Activated naive CD4-positive, alpha-beta T cell treated with anti-CD3 and anti-CD28 coated beads, Interleukin-2, amount 50 U/mL, for 24 hours (primary cell): ENCODE results near the gene ZDBF2.
"Not testable (repeated sequence)": the region's sequence is repeated elsewhere in the genome, so short reads cannot be mapped to it uniquely, and the experiment has no call there.

Experiments
- H3K27ac Mint-ChIP-seq: one replicate; pipeline ENCODE4 v1.8.0; 2021; ENCODE audit warnings: mild to moderate bottlenecking, mixed read lengths
- H3K27me3 Mint-ChIP-seq: one replicate; pipeline ENCODE4 v1.8.0; 2021; ENCODE audit warnings: mixed read lengths
- H3K36me3 Mint-ChIP-seq: one replicate; pipeline ENCODE4 v1.8.0; 2021; ENCODE audit warnings: mixed read lengths
- H3K4me1 Mint-ChIP-seq: one replicate; pipeline ENCODE4 v1.8.0; 2021; ENCODE audit warnings: mixed read lengths
- H3K4me3 Mint-ChIP-seq: one replicate; pipeline ENCODE4 v1.8.0; 2021; ENCODE audit warnings: mild to moderate bottlenecking, mixed read lengths
- H3K9me3 Mint-ChIP-seq: one replicate; pipeline ENCODE4 v1.8.0; 2021; ENCODE audit warnings: mixed read lengths

ZDBF2 gene

GRCh38 chr2:206274434-206275311 lies at the start of gene ZDBF2:
TSS of gene ZDBF2 (plus strand) at chr2:206274663. CDS start at chr2:206281850, 7,187 bp downstream.
- Mint-ChIP-seq H3K27ac (peak within 1 kb of the TSS; percentile 75), H3K27me3 (peaks cover 35% of the 10 kb centered on the region)

GRCh38 chr2:206225435-206226232 lies 48.8 kb upstream of the ZDBF2 start:
- Mint-ChIP-seq H3K27ac (no peak overlapping the region), H3K9me3 (peaks cover 4% of the 10 kb centered on the region), H3K27me3 (peaks cover 7% of the 10 kb centered on the region), H3K4me3 (no peak overlapping the region), H3K4me1 (no peaks in the 10 kb centered on the region), H3K36me3 (no peaks in the 10 kb centered on the region)

More at GRCh38 chr2:206274434-206275311, at the start of gene ZDBF2:
- peaks cover 2% of the 10 kb centered on the region for H3K36me3 Mint-ChIP-seq
- H3K4me1 Mint-ChIP-seq, result peaks cover 22% of the 10 kb centered on the region
- peaks cover 9% of the 10 kb centered on the region for H3K9me3 Mint-ChIP-seq
- H3K4me3 Mint-ChIP-seq, result peak within 1 kb of the TSS; percentile 90

- not testable (repeated sequence) for H3K36me3 Mint-ChIP-seq, H3K4me3 Mint-ChIP-seq, H3K4me1 Mint-ChIP-seq, H3K27ac Mint-ChIP-seq, H3K27me3 Mint-ChIP-seq, H3K9me3 Mint-ChIP-seq
Measured at GRCh38 chr2:206228636-206229035, 45.8 kb upstream of the ZDBF2 start.

GRCh38 chr2:206229642-206230041 lies 44.8 kb upstream of the ZDBF2 start:
- Mint-ChIP-seq H3K4me3 (no peak overlapping the region), H3K9me3 (no peaks in the 10 kb centered on the region), H3K27ac (no peak overlapping the region), H3K27me3 (peaks cover 4% of the 10 kb centered on the region), H3K36me3 (no peaks in the 10 kb centered on the region), H3K4me1 (peaks cover 7% of the 10 kb centered on the region)

GRCh38 chr2:206230060-206230762 lies 44.3 kb upstream of the ZDBF2 start:
- Mint-ChIP-seq H3K27ac (no peak overlapping the region), H3K27me3 (peaks cover 3% of the 10 kb centered on the region), H3K4me1 (peaks cover 7% of the 10 kb centered on the region), H3K4me3 (no peak overlapping the region), H3K36me3 (no peaks in the 10 kb centered on the region), H3K9me3 (no peaks in the 10 kb centered on the region)

- Mint-ChIP-seq H3K4me1 (peaks cover 7% of the 10 kb centered on the region), H3K36me3 (no peaks in the 10 kb centered on the region), H3K27ac (no peak overlapping the region), H3K27me3 (peaks cover 2% of the 10 kb centered on the region), H3K9me3 (no peaks in the 10 kb centered on the region), H3K4me3 (no peak overlapping the region)
Measured at GRCh38 chr2:206231669-206232286, 42.7 kb upstream of the ZDBF2 start.

- H3K27ac Mint-ChIP-seq, result no peak overlapping the region
- no peaks in the 10 kb centered on the region for H3K9me3 Mint-ChIP-seq
- peaks cover 2% of the 10 kb centered on the region for H3K27me3 Mint-ChIP-seq
- H3K4me1 Mint-ChIP-seq, result peaks cover 7% of the 10 kb centered on the region
- no peaks in the 10 kb centered on the region for H3K36me3 Mint-ChIP-seq
- no peak overlapping the region for H3K4me3 Mint-ChIP-seq
Measured at GRCh38 chr2:206232287-206233035, 42.0 kb upstream of the ZDBF2 start.

GRCh38 chr2:206239157-206239556 lies 35.3 kb upstream of the ZDBF2 start:
- H3K4me3 Mint-ChIP-seq, result no peak overlapping the region
- H3K4me1 Mint-ChIP-seq, result no peaks in the 10 kb centered on the region
- no peaks in the 10 kb centered on the region for H3K36me3 Mint-ChIP-seq
- no peak overlapping the region for H3K27ac Mint-ChIP-seq
- peaks cover 5% of the 10 kb centered on the region for H3K27me3 Mint-ChIP-seq
- H3K9me3 Mint-ChIP-seq, result no peaks in the 10 kb centered on the region

GRCh38 chr2:206240327-206240726 lies 34.1 kb upstream of the ZDBF2 start:
- H3K27ac Mint-ChIP-seq, result no peak overlapping the region
- H3K36me3 Mint-ChIP-seq, result no peaks in the 10 kb centered on the region
- H3K27me3 Mint-ChIP-seq, result peaks cover 5% of the 10 kb centered on the region
- H3K4me1 Mint-ChIP-seq, result no peaks in the 10 kb centered on the region
- no peaks in the 10 kb centered on the region for H3K9me3 Mint-ChIP-seq
- H3K4me3 Mint-ChIP-seq, result no peak overlapping the region

- no peaks in the 10 kb centered on the region for H3K9me3 Mint-ChIP-seq
- H3K4me3 Mint-ChIP-seq, result no peak overlapping the region
- H3K27ac Mint-ChIP-seq, result no peak overlapping the region
- peaks cover 5% of the 10 kb centered on the region for H3K27me3 Mint-ChIP-seq
- no peaks in the 10 kb centered on the region for H3K36me3 Mint-ChIP-seq
- H3K4me1 Mint-ChIP-seq, result no peaks in the 10 kb centered on the region
Measured at GRCh38 chr2:206241736-206242135, 32.7 kb upstream of the ZDBF2 start.

GRCh38 chr2:206245265-206245672 lies 29.2 kb upstream of the ZDBF2 start:
- no peaks in the 10 kb centered on the region for H3K4me1 Mint-ChIP-seq
- H3K36me3 Mint-ChIP-seq, result no peaks in the 10 kb centered on the region
- no peak overlapping the region for H3K27ac Mint-ChIP-seq
- H3K9me3 Mint-ChIP-seq, result no peaks in the 10 kb centered on the region
- peaks cover 12% of the 10 kb centered on the region for H3K27me3 Mint-ChIP-seq
- H3K4me3 Mint-ChIP-seq, result no peak overlapping the region

- Mint-ChIP-seq H3K27me3 (peaks cover 35% of the 10 kb centered on the region), H3K36me3 (peaks cover 3% of the 10 kb centered on the region), H3K4me1 (peaks cover 4% of the 10 kb centered on the region), H3K4me3 (peak overlapping the region; percentile 84), H3K9me3 (peaks cover 20% of the 10 kb centered on the region), H3K27ac (peak overlapping the region; percentile 74)
Measured at GRCh38 chr2:206250041-206250897, 24.2 kb upstream of the ZDBF2 start.

- Mint-ChIP-seq H3K4me1 (peaks cover 4% of the 10 kb centered on the region), H3K27ac (no peak overlapping the region), H3K4me3 (no peak overlapping the region), H3K27me3 (peaks cover 38% of the 10 kb centered on the region), H3K9me3 (peaks cover 20% of the 10 kb centered on the region), H3K36me3 (peaks cover 3% of the 10 kb centered on the region)
Measured at GRCh38 chr2:206253125-206253776, 21.2 kb upstream of the ZDBF2 start.
